ENCODE results near the gene VWA5B2.

DNA sequence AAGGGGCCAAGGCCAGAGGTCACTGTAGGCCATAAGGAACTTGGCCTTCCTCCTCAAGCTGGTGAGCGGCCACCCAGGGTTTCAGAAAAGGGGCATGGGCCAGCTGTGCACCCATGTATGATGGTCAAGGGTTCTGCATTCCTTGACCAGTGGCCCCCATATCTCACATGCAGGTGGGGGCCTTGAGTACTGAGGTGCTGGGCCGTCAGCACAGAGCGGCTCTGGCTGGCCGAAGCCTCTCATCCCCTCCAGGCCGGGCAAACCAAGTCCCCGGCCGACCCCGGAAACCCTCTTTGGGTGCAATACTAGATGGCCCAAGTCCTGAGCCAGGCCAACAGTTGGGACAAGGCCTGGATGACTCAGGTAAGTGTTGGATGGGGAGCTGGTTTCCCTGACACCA lies 9.8 kb downstream of the VWA5B2 start:
- TF ChIP-seq, protein P1, sequence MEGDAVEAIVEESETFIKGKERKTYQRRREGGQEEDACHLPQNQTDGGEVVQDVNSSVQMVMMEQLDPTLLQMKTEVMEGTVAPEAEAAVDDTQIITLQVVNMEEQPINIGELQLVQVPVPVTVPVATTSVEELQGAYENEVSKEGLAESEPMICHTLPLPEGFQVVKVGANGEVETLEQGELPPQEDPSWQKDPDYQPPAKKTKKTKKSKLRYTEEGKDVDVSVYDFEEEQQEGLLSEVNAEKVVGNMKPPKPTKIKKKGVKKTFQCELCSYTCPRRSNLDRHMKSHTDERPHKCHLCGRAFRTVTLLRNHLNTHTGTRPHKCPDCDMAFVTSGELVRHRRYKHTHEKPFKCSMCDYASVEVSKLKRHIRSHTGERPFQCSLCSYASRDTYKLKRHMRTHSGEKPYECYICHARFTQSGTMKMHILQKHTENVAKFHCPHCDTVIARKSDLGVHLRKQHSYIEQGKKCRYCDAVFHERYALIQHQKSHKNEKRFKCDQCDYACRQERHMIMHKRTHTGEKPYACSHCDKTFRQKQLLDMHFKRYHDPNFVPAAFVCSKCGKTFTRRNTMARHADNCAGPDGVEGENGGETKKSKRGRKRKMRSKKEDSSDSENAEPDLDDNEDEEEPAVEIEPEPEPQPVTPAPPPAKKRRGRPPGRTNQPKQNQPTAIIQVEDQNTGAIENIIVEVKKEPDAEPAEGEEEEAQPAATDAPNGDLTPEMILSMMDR (IDR thresholded peaks at IDR 0.05): no peak
- no peak for TF ChIP-seq EP300 (IDR thresholded peaks at IDR 0.05)
- no peak for TF ChIP-seq POLR2A (IDR thresholded peaks at IDR 0.05)
- TF ChIP-seq POLR2AphosphoS5 (IDR thresholded peaks at IDR 0.05): no peak
